HepG2 (cell line): ENCODE results near the gene RTBDN. TPM values are rescaled to one million over a fixed set of nuclear protein-coding genes. Genes with fewer than 3 reads are reported as not detected.

ENCODE experiments used
- EHMT2 ChIP-seq: fragments of 200-600 bp; sonication (generic); IDR thresholded peaks from 2 replicates; pipeline ENCODE4 v1.7.0; 2017; ENCODE audit warnings: antibody characterized with exemption, low read depth, low read length, borderline replicate concordance
- FOXA1 ChIP-seq, 2 experiments: fragments of 450-650 bp in 1 of 2; sonication (generic) in 1 of 2; formaldehyde crosslinking in 1 of 2; IDR thresholded peaks; 2 replicates each; pipeline versions ENCODE4 v1.4.0 to v1.6.1; 2016 to 2020; ENCODE audit warnings: missing genetic modification reagents in 1 of 2
- MEF2D ChIP-seq: sonication (generic); formaldehyde crosslinking; IDR thresholded peaks from 2 replicates; pipeline ENCODE4 v1.5.1; 2020; ENCODE audit warnings: mild to moderate bottlenecking, missing genetic modification reagents
- PTBP1 ChIP-seq: fragments of 200-400 bp; formaldehyde crosslinking; IDR thresholded peaks from 2 replicates; pipeline ENCODE4 v1.6.1; 2018; ENCODE audit warnings: low read length, low read depth; ENCODE audit not compliant: poor library complexity, severe bottlenecking
- RORA ChIP-seq: sonication (generic); formaldehyde crosslinking; IDR thresholded peaks from 2 replicates; pipeline ENCODE4 v1.5.0; 2020; ENCODE audit warnings: mild to moderate bottlenecking, missing genetic modification reagents, moderate library complexity
- TGIF2 ChIP-seq: IDR thresholded peaks from 2 replicates; pipeline ENCODE4 v1.6.1; 2016; ENCODE audit warnings: control low read depth, missing compliant biosample characterization
- THAP11 ChIP-seq: IDR thresholded peaks from 2 replicates; pipeline ENCODE4 v1.6.1; 2016; ENCODE audit warnings: missing biosample characterization, missing genetic modification reagents
- THYN1 ChIP-seq: sonication (generic); formaldehyde crosslinking; IDR thresholded peaks from 2 replicates; pipeline ENCODE4 v1.8.1; 2023; ENCODE audit warnings: low read depth, mild to moderate bottlenecking, moderate library complexity, missing genetic modification reagents, borderline replicate concordance
- ZNF253 ChIP-seq: sonication (generic); formaldehyde crosslinking; IDR thresholded peaks from 2 replicates; pipeline ENCODE4 v1.8.0; 2022; ENCODE audit warnings: mild to moderate bottlenecking, missing genetic modification reagents, borderline replicate concordance
- ZNF589 ChIP-seq: sonication (generic); formaldehyde crosslinking; conservative IDR thresholded peaks from 2 replicates; pipeline ENCODE4 v1.8.0; 2022; ENCODE audit warnings: mild to moderate bottlenecking, moderate library complexity, missing genetic modification reagents
- ZSCAN9 ChIP-seq: IDR thresholded peaks from 2 replicates; pipeline ENCODE4 v1.6.1; 2016; ENCODE audit warnings: borderline replicate concordance
- polyA plus RNA-seq, 8 experiments: library from polyadenylated mRNA; depleted of rRNA in 3 of 8; stranded (reverse) in 7 of 8; unstranded in 1 of 8; fragments of >200 nt; fragmentation: Illumina TruSeq in 4 of 8; extraction: Trizol in 4 of 8; gene quantifications; 2 replicates each; pipeline versions ENCODE4 v1.2.1 to v1.2.3, GENCODE V29; 2011 to 2016; ENCODE audit warnings: low read depth in 4 of 8, missing spikeins in 1 of 8, mixed read lengths in 1 of 8; ENCODE audit not compliant: insufficient read depth in 1 of 8
- total RNA-seq, 5 experiments: library from RNA; depleted of rRNA; stranded (reverse); fragments of >200 nt; fragmentation: Illumina TruSeq; extraction: Trizol; gene quantifications; 2 replicates each; pipeline ENCODE4 v1.2.3, GENCODE V29; 2016; ENCODE audit warnings: low read depth in 1 of 5
- TF ChIP-seq, protein P1 (sequence below): sonication (generic); formaldehyde crosslinking; conservative IDR thresholded peaks from 2 replicates; pipeline ENCODE4 v1.4.0; 2020; ENCODE audit warnings: mild to moderate bottlenecking, missing genetic modification reagents, moderate library complexity
- TF ChIP-seq, protein P2 (sequence below): sonication (generic); formaldehyde crosslinking; IDR thresholded peaks from 2 replicates; pipeline ENCODE4 v1.8.0; 2022; ENCODE audit warnings: missing genetic modification reagents, mild to moderate bottlenecking, borderline replicate concordance
- TF ChIP-seq, protein P3 (sequence below): sonication (generic); formaldehyde crosslinking; conservative IDR thresholded peaks from 2 replicates; pipeline ENCODE4 v1.4.0; 2020; ENCODE audit warnings: missing genetic modification reagents
- TF ChIP-seq, protein P4 (sequence below): sonication (generic); formaldehyde crosslinking; conservative IDR thresholded peaks from 2 replicates; pipeline ENCODE4 v1.4.0; 2020; ENCODE audit warnings: missing genetic modification reagents
- TF ChIP-seq, protein P5 (sequence below): sonication (generic); formaldehyde crosslinking; IDR thresholded peaks from 2 replicates; pipeline ENCODE4 v1.8.1; 2022; ENCODE audit warnings: mild to moderate bottlenecking, missing genetic modification reagents

The RTBDN gene
- total and polyA plus RNA-seq, 2 of the 13 experiments (the other 11 are each of a cell fraction or from before 2014, with no cell fraction given), result 0.27 to 0.48 TPM

- TF ChIP-seq THYN1 (CRISPR knock-in tag) (no peak), TGIF2 (peak; percentile 89; the same call in 1 of the 2 replicates), PTBP1 (no peak), ZNF253 (no peak), ZSCAN9 (peak; percentile 63; the same call in 1 of the 2 replicates), RORA (no peak), ZNF589 (CRISPR knock-in tag) (peak; percentile 65; the same call in 1 of the 2 replicates), EHMT2 (no peak), MEF2D (CRISPR knock-in tag) (peak; percentile 75), THAP11 (peak; percentile 100), FOXA1 (IDR thresholded peaks at IDR 0.05) (no peak), FOXA1 (CRISPR knock-in tag; IDR thresholded peaks at IDR 0.05) (no peak)
- TF ChIP-seq, protein P1, sequence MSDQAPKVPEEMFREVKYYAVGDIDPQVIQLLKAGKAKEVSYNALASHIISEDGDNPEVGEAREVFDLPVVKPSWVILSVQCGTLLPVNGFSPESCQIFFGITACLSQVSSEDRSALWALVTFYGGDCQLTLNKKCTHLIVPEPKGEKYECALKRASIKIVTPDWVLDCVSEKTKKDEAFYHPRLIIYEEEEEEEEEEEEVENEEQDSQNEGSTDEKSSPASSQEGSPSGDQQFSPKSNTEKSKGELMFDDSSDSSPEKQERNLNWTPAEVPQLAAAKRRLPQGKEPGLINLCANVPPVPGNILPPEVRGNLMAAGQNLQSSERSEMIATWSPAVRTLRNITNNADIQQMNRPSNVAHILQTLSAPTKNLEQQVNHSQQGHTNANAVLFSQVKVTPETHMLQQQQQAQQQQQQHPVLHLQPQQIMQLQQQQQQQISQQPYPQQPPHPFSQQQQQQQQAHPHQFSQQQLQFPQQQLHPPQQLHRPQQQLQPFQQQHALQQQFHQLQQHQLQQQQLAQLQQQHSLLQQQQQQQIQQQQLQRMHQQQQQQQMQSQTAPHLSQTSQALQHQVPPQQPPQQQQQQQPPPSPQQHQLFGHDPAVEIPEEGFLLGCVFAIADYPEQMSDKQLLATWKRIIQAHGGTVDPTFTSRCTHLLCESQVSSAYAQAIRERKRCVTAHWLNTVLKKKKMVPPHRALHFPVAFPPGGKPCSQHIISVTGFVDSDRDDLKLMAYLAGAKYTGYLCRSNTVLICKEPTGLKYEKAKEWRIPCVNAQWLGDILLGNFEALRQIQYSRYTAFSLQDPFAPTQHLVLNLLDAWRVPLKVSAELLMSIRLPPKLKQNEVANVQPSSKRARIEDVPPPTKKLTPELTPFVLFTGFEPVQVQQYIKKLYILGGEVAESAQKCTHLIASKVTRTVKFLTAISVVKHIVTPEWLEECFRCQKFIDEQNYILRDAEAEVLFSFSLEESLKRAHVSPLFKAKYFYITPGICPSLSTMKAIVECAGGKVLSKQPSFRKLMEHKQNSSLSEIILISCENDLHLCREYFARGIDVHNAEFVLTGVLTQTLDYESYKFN, result peak; percentile 28; the same call in 1 of the 2 replicates
- TF ChIP-seq, protein P2, sequence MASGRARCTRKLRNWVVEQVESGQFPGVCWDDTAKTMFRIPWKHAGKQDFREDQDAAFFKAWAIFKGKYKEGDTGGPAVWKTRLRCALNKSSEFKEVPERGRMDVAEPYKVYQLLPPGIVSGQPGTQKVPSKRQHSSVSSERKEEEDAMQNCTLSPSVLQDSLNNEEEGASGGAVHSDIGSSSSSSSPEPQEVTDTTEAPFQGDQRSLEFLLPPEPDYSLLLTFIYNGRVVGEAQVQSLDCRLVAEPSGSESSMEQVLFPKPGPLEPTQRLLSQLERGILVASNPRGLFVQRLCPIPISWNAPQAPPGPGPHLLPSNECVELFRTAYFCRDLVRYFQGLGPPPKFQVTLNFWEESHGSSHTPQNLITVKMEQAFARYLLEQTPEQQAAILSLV (CRISPR knock-in tag), result peak; percentile 84; the same call in 1 of the 2 replicates
- TF ChIP-seq, protein P3, sequence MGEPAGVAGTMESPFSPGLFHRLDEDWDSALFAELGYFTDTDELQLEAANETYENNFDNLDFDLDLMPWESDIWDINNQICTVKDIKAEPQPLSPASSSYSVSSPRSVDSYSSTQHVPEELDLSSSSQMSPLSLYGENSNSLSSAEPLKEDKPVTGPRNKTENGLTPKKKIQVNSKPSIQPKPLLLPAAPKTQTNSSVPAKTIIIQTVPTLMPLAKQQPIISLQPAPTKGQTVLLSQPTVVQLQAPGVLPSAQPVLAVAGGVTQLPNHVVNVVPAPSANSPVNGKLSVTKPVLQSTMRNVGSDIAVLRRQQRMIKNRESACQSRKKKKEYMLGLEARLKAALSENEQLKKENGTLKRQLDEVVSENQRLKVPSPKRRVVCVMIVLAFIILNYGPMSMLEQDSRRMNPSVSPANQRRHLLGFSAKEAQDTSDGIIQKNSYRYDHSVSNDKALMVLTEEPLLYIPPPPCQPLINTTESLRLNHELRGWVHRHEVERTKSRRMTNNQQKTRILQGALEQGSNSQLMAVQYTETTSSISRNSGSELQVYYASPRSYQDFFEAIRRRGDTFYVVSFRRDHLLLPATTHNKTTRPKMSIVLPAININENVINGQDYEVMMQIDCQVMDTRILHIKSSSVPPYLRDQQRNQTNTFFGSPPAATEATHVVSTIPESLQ (CRISPR knock-in tag), result no peak
- TF ChIP-seq, protein P4, sequence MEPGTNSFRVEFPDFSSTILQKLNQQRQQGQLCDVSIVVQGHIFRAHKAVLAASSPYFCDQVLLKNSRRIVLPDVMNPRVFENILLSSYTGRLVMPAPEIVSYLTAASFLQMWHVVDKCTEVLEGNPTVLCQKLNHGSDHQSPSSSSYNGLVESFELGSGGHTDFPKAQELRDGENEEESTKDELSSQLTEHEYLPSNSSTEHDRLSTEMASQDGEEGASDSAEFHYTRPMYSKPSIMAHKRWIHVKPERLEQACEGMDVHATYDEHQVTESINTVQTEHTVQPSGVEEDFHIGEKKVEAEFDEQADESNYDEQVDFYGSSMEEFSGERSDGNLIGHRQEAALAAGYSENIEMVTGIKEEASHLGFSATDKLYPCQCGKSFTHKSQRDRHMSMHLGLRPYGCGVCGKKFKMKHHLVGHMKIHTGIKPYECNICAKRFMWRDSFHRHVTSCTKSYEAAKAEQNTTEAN (CRISPR knock-in tag), result peak; percentile 74; the same call in 1 of the 2 replicates
- TF ChIP-seq, protein P5, sequence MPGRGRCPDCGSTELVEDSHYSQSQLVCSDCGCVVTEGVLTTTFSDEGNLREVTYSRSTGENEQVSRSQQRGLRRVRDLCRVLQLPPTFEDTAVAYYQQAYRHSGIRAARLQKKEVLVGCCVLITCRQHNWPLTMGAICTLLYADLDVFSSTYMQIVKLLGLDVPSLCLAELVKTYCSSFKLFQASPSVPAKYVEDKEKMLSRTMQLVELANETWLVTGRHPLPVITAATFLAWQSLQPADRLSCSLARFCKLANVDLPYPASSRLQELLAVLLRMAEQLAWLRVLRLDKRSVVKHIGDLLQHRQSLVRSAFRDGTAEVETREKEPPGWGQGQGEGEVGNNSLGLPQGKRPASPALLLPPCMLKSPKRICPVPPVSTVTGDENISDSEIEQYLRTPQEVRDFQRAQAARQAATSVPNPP (CRISPR knock-in tag), result no peak; the same call in 1 of the 2 replicates
These were observed 27.9 kb downstream of the RTBDN start, which contains the start of gene RNASEH2A (continued) for GRCh38 chr19:12806242-12807081.
